K562 (cell line): ENCODE results near the gene RAB40B. TPM values are rescaled to one million over a fixed set of nuclear protein-coding genes. Genes with fewer than 3 reads are reported as not detected.

Experiments
- ATAC-seq: fragments of 200-7000 bp; cut with Tn5 transposase; 3 replicates; pipeline ENCODE4 v1.9.1; 2020; ENCODE audit warnings: moderate library complexity
- BruUV-seq: library from RNA; stranded (reverse); fragments of 400-500 nt; replicated peaks from 2 replicates; lab custom pipeline; 2021; lab: Mats Ljungman, UMichigan
- CTCF ChIA-PET: fragments of 300-600 bp; formaldehyde crosslinking; extraction: SDS; loops from one replicate; lab custom pipeline; 2021; ENCODE audit warnings: low intra/inter-chr PET ratio; lab: Yijun Ruan, JAX
- POLR2A ChIA-PET: fragments of 300-600, 350-650 bp; sonication (Branson Sonifier 250); formaldehyde crosslinking; extraction: SDS; loops from one replicate; lab custom pipeline; 2021; ENCODE audit warnings: antibody characterized with exemption, inconsistent platforms; lab: Yijun Ruan, JAX
- DNase-seq, 4 experiments: peaks; one replicate each; pipeline versions ENCODE4 v3.0.0 to v3.0.0-alpha.2; 2011 to 2018; ENCODE audit warnings: low spot score in 3 of 4, mixed read lengths in 3 of 4; ENCODE audit errors: extremely low read depth in 1 of 4
- FAIRE-seq: peaks from 2 replicates; lab custom pipeline; 2011; peaks lifted over from hg19 to GRCh38; lab: Jason Lieb, UNC
- H2AFZ ChIP-seq: 2 replicates; pipeline ENCODE4 v1.6.0; 2011; ENCODE audit warnings: low read depth, low read length, control low read depth, inconsistent platforms
- H3K27ac ChIP-seq: fragments of 200-600 bp; 3 replicates; pipeline ENCODE4 v1.8.0; 2011; ENCODE audit warnings: low read depth, mild to moderate bottlenecking, control low read depth, inconsistent platforms, low read length, moderate library complexity, mixed read lengths; ENCODE audit errors: extremely low read depth
- H3K27me3 ChIP-seq, 2 experiments: fragments of 300-600 bp in 1 of 2; 2 replicates in 1 of 2; 3 replicates in 1 of 2; pipeline versions ENCODE4 v1.6.0 to v1.8.0; 2011; ENCODE audit warnings: inconsistent platforms in 2 of 2, low read length in 2 of 2, mild to moderate bottlenecking in 1 of 2, mixed read lengths in 1 of 2, moderate library complexity in 1 of 2; ENCODE audit not compliant: control insufficient read depth in 2 of 2, insufficient read depth in 2 of 2
- H3K36me3 ChIP-seq: fragments of 300-600 bp; 3 replicates; pipeline ENCODE4 v1.8.0; 2011; ENCODE audit warnings: mild to moderate bottlenecking, low read length, inconsistent platforms; ENCODE audit not compliant: control insufficient read depth, insufficient read depth
- H3K4me1 ChIP-seq, 2 experiments: fragments of 200-600 bp in 1 of 2; replicated peaks in 1 of 2; 2 replicates in 1 of 2; 3 replicates in 1 of 2; pipeline versions ENCODE4 v1.5.1 to v1.8.0; 2011; ENCODE audit warnings: inconsistent platforms in 2 of 2, low read length in 2 of 2, mild to moderate bottlenecking in 1 of 2, mixed read lengths in 1 of 2, moderate library complexity in 1 of 2; ENCODE audit not compliant: control insufficient read depth in 2 of 2, insufficient read depth in 2 of 2
- H3K4me2 ChIP-seq: 2 replicates; pipeline ENCODE4 v1.6.1; 2011; ENCODE audit warnings: low read length, control low read depth, inconsistent platforms, mixed read lengths; ENCODE audit not compliant: insufficient read depth
- H3K4me3 ChIP-seq: fragments of 200-600 bp; sonication (generic), shearing (Covaris generic); 2 replicates; pipeline ENCODE4 v1.5.1; 2016; ENCODE audit warnings: control low read depth, inconsistent platforms
- H3K79me2 ChIP-seq: fragments of 200-600 bp; 3 replicates; pipeline ENCODE4 v1.8.0; 2011; ENCODE audit warnings: low read length, inconsistent platforms; ENCODE audit not compliant: control insufficient read depth, insufficient read depth
- H3K9ac ChIP-seq, 2 experiments: 2 replicates each; pipeline versions ENCODE4 v1.6.0 to v1.6.1; 2011; ENCODE audit warnings: low read depth in 2 of 2, low read length in 2 of 2, control low read depth in 1 of 2, inconsistent platforms in 1 of 2, mild to moderate bottlenecking in 1 of 2, mixed read lengths in 1 of 2; ENCODE audit not compliant: insufficient read depth in 1 of 2
- H3K9me1 ChIP-seq: one replicate; pipeline ENCODE4 v1.6.0; 2011; ENCODE audit warnings: inconsistent platforms, mild to moderate bottlenecking, low read length, moderate library complexity; ENCODE audit not compliant: control insufficient read depth, insufficient read depth
- H3K9me3 ChIP-seq: replicated peaks from 2 replicates; pipeline ENCODE4 v1.5.1; 2011; ENCODE audit warnings: low read depth, low read length, inconsistent platforms; ENCODE audit not compliant: control insufficient read depth, insufficient read depth
- H4K20me1 ChIP-seq: replicated peaks from 2 replicates; pipeline ENCODE4 v1.6.1; 2011; ENCODE audit warnings: low read length, inconsistent platforms, mixed read lengths; ENCODE audit not compliant: control insufficient read depth, insufficient read depth
- ETS2 ChIP-seq: IDR thresholded peaks from 2 replicates; pipeline ENCODE4 v1.6.1; 2016; ENCODE audit warnings: borderline replicate concordance, missing genetic modification characterization, mild to moderate bottlenecking, moderate library complexity, missing compliant biosample characterization; ENCODE audit not compliant: poor library complexity, severe bottlenecking
- ILF3 ChIP-seq: fragments of 450-650 bp; IDR thresholded peaks from 2 replicates; pipeline ENCODE4 v1.6.1; 2018; ENCODE audit warnings: antibody characterized with exemption, mild to moderate bottlenecking, moderate library complexity, borderline replicate concordance
- KDM1A ChIP-seq, 2 experiments: fragments of 450-650 bp; IDR thresholded peaks; 2 replicates each; pipeline ENCODE4 v1.6.1; 2016; ENCODE audit warnings: mild to moderate bottlenecking in 2 of 2
- MEF2D ChIP-seq: conservative IDR thresholded peaks from 2 replicates; pipeline ENCODE4 v1.6.1; 2016; ENCODE audit warnings: low read depth, missing genetic modification characterization, missing compliant biosample characterization
- MIER1 ChIP-seq: fragments of 450-650 bp; IDR thresholded peaks from 2 replicates; pipeline ENCODE4 v1.6.1; 2016; ENCODE audit warnings: antibody characterized with exemption, mild to moderate bottlenecking, low read depth
- MTA2 ChIP-seq: fragments of 450-650 bp; IDR thresholded peaks from 2 replicates; pipeline ENCODE4 v1.6.1; 2016; ENCODE audit warnings: low read depth
- MYBL2 ChIP-seq, 2 experiments: fragments of 450-650 bp in 1 of 2; sonication (generic) in 1 of 2; formaldehyde crosslinking in 1 of 2; IDR thresholded peaks; 2 replicates each; pipeline versions ENCODE4 v1.6.1 to v1.8.1; 2017 to 2022; ENCODE audit warnings: borderline replicate concordance in 1 of 2, inconsistent platforms in 1 of 2, low read depth in 1 of 2, mild to moderate bottlenecking in 1 of 2, missing genetic modification reagents in 1 of 2, moderate library complexity in 1 of 2
- NR1H2 ChIP-seq: sonication (generic); formaldehyde crosslinking; IDR thresholded peaks from 2 replicates; pipeline ENCODE4 v1.4.0; 2020; ENCODE audit warnings: mild to moderate bottlenecking, missing genetic modification reagents
- PHF8 ChIP-seq: fragments of 200-600 bp; sonication (generic); IDR thresholded peaks from 2 replicates; pipeline ENCODE4 v1.6.1; 2012; ENCODE audit warnings: mixed run types, mild to moderate bottlenecking, inconsistent platforms, low read length, moderate library complexity, borderline replicate concordance
- TCF3 ChIP-seq: sonication (generic); formaldehyde crosslinking; IDR thresholded peaks from 2 replicates; pipeline ENCODE4 v1.4.0; 2020; ENCODE audit warnings: mild to moderate bottlenecking, missing genetic modification reagents
- ZFP1 ChIP-seq: fragments of 450-650 bp; formaldehyde crosslinking; IDR thresholded peaks from 2 replicates; pipeline ENCODE4 v1.4.0; 2020; ENCODE audit warnings: mild to moderate bottlenecking, mixed read lengths
- ZFP91 ChIP-seq: sonication (generic); formaldehyde crosslinking; IDR thresholded peaks from 2 replicates; pipeline ENCODE4 v1.8.0; 2022; ENCODE audit warnings: mild to moderate bottlenecking, missing genetic modification reagents
- ZNF592 ChIP-seq: fragments of 450-650 bp; IDR thresholded peaks from 2 replicates; pipeline ENCODE4 v1.6.1; 2017; ENCODE audit warnings: antibody characterized with exemption, mild to moderate bottlenecking
- ZNF79 ChIP-seq: fragments of 250-450 bp; sonication (Bioruptor Pico); IDR thresholded peaks from 2 replicates; pipeline ENCODE4 v1.4.0; 2020; ENCODE audit warnings: low read depth, mild to moderate bottlenecking, moderate library complexity
- WGBS: fragments of 100-300 bp; shearing (Covaris generic); methylation state at CpG from one replicate; pipeline ENCODE4 v1.1.6; 2016; ENCODE audit warnings: low coverage, mixed read lengths; ENCODE audit not compliant: insufficient coverage; ENCODE audit errors: missing lambda C conversion rate; 5-methylcytosine and 5-hydroxymethylcytosine counted together
- in situ Hi-C: fragments of 300-500 bp; cut with MboI; formaldehyde crosslinking; loops from 4 replicates; pipeline ENCODE4 v1.15.0; 2018; ENCODE audit warnings: inconsistent platforms, mixed read lengths
- intact Hi-C: fragments of 100-400 bp; cut with micrococcal nuclease; formaldehyde crosslinking; loops from 2 replicates; pipeline ENCODE4 v1.14.2; 2022
- polyA plus RNA-seq, 8 experiments: library from polyadenylated mRNA; depleted of rRNA in 4 of 8; stranded (reverse) in 5 of 8; unstranded in 3 of 8; fragments of >200 nt; fragmentation: Nextera tagmentation in 2 of 8; fragmentation: Illumina TruSeq in 1 of 8; extraction: Ambion mirVana in 2 of 8; extraction: Trizol in 1 of 8; gene quantifications; 2 replicates each; pipeline versions ENCODE4 v1.2.1 to v1.2.3, GENCODE V29; 2011 to 2014; ENCODE audit warnings: inconsistent platforms in 1 of 8, missing spikeins in 1 of 8
- total RNA-seq, 7 experiments: library from RNA; depleted of rRNA in 6 of 7; stranded (reverse); fragments of >200 nt in 6 of 7; fragmentation: Illumina TruSeq in 2 of 7; extraction: Trizol in 2 of 7; gene quantifications; 2 replicates each; pipeline versions ENCODE4 v1.2.1 to v1.2.3, GENCODE V29; 2011 to 2021; ENCODE audit warnings: low replicate concordance in 1 of 7
- TF ChIP-seq, protein P1 (sequence below): fragments of 250-450 bp; sonication (Bioruptor Pico); IDR thresholded peaks from 2 replicates; pipeline ENCODE4 v1.4.0; 2020

RAB40B gene
- total and polyA plus RNA-seq, 9 of the 15 experiments (the other 6 are each of a cell fraction or from before 2014, with no cell fraction given) = 0.13 to 4.6 (median 1.4) TPM

GRCh38 chr17:82655038-82655479 is 43.4 kb downstream of the RAB40B start:
- Histone ChIP-seq H3K27ac (no peak overlapping the region), H3K9ac (no peak overlapping the region; a peak in 1 of 4 replicates), H3K4me2 (no peak overlapping the region), H3K4me1 (peaks cover 0 to 17% of the 10 kb centered on the region in 2 experiments; a peak in 2 of 5 replicates), H4K20me1 (no peaks in the 10 kb centered on the region), H3K27me3 (peaks cover 0 to 3% of the 10 kb centered on the region in 2 experiments; a peak in 1 of 5 replicates), H3K36me3 (no peaks in the 10 kb centered on the region), H3K9me3 (peaks cover 3% of the 10 kb centered on the region; the same call in 1 of the 2 replicates), H3K9me1 (no peaks in the 10 kb centered on the region), H2AFZ (0 out of 2 replicates have a peak overlapping the region, but pooled peaks have one; percentile 30), H3K4me3 (no peak overlapping the region), H3K79me2 (no peaks in the 10 kb centered on the region)
- in situ Hi-C loops = no loop called here
- ChIA-PET CTCF (no interaction called here), POLR2A (interaction anchor here (0.6 kb wide), 1 partner anchor 106 kb away, joined by 4 read pairs; no protein-coding TSS in a partner anchor)
- ATAC-seq (no peak), DNase-seq (no peak), FAIRE-seq (peak; percentile 48)
- intact Hi-C loops = no loop called here
- 45% methylated on average over 15 of the region's 15 CpGs for WGBS
- no TSS peak for BruUV-seq
- TF ChIP-seq ZNF592 (no peak), NR1H2 (CRISPR knock-in tag) (no peak), TCF3 (CRISPR knock-in tag) (no peak), KDM1A (IDR thresholded peaks at IDR 0.05) (no peak), MIER1 (no peak), ZNF79 (CRISPR knock-in tag) (no peak), MEF2D (no peak), ETS2 (tag) (no peak), ZFP1 (no peak), MYBL2 (IDR thresholded peaks at IDR 0.05; ENCODE audit: low read depth) (no peak), MYBL2 (CRISPR knock-in tag; IDR thresholded peaks at IDR 0.05; ENCODE audit: borderline replicate concordance) (no peak), ZFP91 (CRISPR knock-in tag) (no peak), ILF3 (no peak), MTA2 (no peak), PHF8 (no peak)
- TF ChIP-seq, protein P1, sequence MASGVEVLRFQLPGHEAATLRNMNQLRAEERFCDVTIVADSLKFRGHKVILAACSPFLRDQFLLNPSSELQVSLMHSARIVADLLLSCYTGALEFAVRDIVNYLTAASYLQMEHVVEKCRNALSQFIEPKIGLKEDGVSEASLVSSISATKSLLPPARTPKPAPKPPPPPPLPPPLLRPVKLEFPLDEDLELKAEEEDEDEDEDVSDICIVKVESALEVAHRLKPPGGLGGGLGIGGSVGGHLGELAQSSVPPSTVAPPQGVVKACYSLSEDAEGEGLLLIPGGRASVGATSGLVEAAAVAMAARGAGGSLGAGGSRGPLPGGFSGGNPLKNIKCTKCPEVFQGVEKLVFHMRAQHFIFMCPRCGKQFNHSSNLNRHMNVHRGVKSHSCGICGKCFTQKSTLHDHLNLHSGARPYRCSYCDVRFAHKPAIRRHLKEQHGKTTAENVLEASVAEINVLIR (CRISPR knock-in tag) = no peak
